Testis (tissue), 2 donors: ENCODE measurements around the gene RFC3.

Experiments used
- POLR2A ChIP-seq: fragments of 450-650 bp; IDR thresholded peaks from one replicate; pipeline ENCODE4 v1.6.1; 2017; ENCODE audit warnings: antibody characterized with exemption, mild to moderate bottlenecking, moderate library complexity
- TF ChIP-seq, protein P1 (sequence below), 3 experiments: fragments of 450-650 bp in 2 of 3; fragments of 200-600 bp in 1 of 3; sonication (generic) in 1 of 3; IDR thresholded peaks; one replicate each; pipeline ENCODE4 v1.5.1; 2016 to 2019; ENCODE audit warnings: antibody characterized with exemption in 3 of 3, mild to moderate bottlenecking in 2 of 3, moderate library complexity in 1 of 3

DNA sequence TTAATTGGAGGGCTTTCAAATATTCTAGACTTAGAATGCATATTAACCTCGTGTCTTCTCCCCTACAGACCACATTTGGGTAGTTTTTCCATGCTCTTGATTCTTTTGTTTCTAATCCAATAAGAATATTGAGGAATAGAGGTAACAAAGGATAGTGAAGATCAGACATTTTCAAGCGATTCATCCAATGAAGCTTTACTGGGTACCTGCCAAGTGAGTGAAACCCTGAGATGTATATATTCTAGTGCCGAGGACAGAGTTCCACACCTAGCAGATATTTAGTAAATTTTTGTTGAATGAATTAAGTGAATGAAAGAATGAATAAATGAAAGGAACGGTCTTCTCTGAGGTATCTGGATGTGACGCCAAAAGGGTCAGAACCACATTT, 442 bp upstream of the RFC3 start:
- TF ChIP-seq, protein P1, sequence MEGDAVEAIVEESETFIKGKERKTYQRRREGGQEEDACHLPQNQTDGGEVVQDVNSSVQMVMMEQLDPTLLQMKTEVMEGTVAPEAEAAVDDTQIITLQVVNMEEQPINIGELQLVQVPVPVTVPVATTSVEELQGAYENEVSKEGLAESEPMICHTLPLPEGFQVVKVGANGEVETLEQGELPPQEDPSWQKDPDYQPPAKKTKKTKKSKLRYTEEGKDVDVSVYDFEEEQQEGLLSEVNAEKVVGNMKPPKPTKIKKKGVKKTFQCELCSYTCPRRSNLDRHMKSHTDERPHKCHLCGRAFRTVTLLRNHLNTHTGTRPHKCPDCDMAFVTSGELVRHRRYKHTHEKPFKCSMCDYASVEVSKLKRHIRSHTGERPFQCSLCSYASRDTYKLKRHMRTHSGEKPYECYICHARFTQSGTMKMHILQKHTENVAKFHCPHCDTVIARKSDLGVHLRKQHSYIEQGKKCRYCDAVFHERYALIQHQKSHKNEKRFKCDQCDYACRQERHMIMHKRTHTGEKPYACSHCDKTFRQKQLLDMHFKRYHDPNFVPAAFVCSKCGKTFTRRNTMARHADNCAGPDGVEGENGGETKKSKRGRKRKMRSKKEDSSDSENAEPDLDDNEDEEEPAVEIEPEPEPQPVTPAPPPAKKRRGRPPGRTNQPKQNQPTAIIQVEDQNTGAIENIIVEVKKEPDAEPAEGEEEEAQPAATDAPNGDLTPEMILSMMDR (IDR thresholded peaks at IDR 0.05): no peak
- no peak for TF ChIP-seq POLR2A
